HG03521 (cell line): Measurements from ENCODE around the gene SLC38A3.

Experiments used
- ATAC-seq: cut with Tn5 transposase; IDR thresholded peaks from one replicate; pipeline ENCODE4 v1.9.1; 2021; ENCODE audit warnings: mild to moderate bottlenecking, moderate library complexity; ENCODE audit not compliant: unreplicated experiment

Gene SLC38A3

DNA sequence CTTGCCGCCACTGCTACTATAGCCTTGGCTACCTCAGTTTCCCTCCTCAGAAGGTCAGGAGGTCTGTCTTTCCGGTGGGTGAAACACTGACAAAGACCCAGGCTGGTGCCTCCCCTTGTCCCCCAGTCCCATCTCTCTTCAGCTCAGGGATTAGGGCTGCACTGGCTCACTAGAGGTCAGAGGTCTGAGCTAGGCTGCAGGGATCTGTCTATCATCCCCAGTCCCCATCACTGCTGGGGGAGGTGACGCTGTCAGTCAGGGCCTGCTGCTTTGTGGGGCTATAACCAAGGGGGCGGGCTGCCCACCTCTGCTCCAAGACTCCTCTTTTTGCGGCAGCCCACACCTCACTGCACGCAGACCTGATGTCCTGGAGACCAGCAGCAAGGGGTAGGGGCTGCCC lies 36.3 kb upstream of the SLC38A3 start:
- ATAC-seq = no peak

DNA sequence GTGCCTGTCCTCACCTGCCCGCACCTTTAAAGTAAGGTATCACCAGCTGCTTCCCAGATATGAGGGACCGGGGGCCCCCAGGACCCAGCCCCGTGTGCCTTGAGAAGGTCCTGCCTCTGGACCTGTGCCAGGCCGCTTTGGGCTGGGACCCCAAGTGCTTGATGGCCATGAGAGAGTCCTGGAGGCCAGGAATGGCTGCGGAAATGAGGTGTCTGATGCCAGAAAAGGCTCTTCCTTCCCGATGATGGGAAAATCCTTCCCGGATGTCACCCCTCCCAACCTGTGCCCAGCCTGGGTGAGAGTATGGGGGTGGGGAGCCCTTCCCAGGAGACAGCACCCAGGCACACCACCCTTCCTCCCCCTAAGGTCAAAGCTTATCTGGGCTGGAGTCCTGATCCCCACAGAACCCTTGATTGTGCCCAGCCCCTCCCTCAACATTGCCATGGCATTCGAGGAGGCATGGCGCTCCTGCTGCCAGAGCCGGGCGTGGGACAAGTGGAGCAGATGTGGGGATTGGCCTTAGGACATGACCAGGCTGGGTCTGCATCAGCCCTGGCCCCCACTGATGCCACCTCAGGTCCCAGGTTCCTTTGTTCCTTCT lies 35.7 kb upstream of the SLC38A3 start:
- no peak for ATAC-seq

- no peak for ATAC-seq
Observed at GRCh38 chr3:50169858-50170257, 35.2 kb upstream of the SLC38A3 start.

GRCh38 chr3:50170689-50171088 lies 34.4 kb upstream of the SLC38A3 start:
- no peak for ATAC-seq

GRCh38 chr3:50171540-50172301 lies 33.4 kb upstream of the SLC38A3 start:
- ATAC-seq = no peak

- no peak for ATAC-seq
Observed at GRCh38 chr3:50172626-50173220, 32.3 kb upstream of the SLC38A3 start.

DNA sequence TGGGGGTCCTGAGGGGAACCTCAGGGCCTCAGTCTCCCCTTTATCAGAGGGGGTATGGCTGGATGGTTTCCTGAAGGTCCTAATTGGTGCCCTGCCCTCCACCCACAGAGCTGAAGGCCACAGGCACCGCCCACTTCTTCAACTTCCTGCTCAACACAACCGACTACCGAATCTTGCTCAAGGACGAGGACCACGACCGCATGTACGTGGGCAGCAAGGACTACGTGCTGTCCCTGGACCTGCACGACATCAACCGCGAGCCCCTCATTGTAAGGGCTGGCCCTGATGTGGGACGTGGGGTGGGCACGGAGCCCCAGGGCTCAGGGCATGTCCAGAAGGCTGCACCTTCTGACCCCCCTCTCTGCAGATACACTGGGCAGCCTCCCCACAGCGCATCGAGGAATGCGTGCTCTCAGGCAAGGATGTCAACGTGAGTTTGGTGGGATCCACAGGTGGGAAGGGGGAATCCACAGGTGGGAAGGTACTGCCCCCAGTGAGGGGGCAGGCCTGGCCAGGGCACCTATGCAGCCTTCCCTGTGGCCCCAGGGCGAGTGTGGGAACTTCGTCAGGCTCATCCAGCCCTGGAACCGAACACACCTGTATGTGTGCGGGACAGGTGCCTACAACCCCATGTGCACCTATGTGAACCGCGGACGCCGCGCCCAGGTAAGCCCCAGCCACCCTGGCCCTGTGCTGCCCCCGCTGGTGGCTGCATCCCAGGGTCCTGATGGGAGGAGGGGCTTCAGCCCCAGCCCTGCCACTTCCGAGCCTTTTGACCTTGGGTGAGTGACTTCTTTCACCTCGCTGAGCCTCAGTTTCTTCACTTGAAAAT lies 31.2 kb upstream of the SLC38A3 start:
- ATAC-seq = no peak

DNA sequence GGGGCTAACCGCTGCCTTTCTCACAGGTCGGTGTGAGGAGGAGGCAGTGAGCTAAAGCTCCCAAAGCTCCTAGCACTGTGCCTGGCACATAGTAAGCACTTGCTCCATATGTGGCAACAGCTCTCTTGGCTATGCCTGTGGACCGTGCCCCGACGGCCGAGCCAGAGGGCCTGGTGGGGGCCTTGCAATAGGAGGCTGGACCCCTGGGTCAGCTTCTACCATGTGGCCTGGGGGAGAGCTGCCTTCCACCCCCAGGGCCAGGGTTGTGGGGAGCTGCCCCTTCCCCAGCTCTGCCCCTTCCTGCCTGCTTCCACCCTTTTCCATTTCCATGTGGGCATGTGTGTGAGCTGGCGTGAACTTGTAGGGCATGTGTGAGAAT lies 30.6 kb upstream of the SLC38A3 start:
- no peak for ATAC-seq

- ATAC-seq = no peak
Observed at GRCh38 chr3:50174947-50175524, 30.0 kb upstream of the SLC38A3 start.

- no peak for ATAC-seq
Observed at GRCh38 chr3:50177346-50177745, 27.7 kb upstream of the SLC38A3 start.

- no peak for ATAC-seq
Observed at GRCh38 chr3:50179710-50180109, 25.4 kb upstream of the SLC38A3 start.

- no peak for ATAC-seq
Observed at GRCh38 chr3:50181985-50182384, 23.1 kb upstream of the SLC38A3 start.

GRCh38 chr3:50182533-50183099 lies 22.5 kb upstream of the SLC38A3 start:
- ATAC-seq = no peak

- no peak for ATAC-seq
Observed at GRCh38 chr3:50183755-50184154, 21.3 kb upstream of the SLC38A3 start.

DNA sequence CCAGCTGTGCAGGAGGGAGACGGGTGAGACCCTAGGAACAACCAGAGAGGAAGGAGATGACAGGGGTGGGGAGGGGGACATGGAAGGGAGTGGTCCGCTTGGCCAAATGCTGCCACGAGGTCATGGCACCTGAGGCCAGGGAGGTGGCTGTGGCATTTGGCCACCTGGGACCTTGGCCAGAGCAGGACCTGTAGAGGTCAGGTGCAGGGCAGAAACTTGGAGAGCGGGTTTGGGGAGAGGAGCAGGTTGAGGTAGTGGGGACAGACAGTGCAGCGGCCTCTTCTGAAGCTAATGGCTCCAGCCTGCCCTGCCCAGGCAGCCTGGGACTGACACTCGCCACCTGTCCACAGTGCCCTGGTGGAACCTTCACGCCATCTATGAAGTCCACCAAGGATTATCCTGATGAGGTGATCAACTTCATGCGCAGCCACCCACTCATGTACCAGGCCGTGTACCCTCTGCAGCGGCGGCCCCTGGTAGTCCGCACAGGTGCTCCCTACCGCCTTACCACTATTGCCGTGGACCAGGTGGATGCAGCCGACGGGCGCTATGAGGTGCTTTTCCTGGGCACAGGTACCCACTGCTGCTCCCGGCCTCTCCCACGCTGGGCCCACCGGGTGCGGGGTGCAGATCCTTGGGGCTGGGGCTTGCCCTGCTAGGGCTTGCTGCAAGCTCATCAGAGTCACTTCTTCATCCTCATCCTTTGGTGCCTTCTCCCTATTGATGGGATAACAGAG lies 20.7 kb upstream of the SLC38A3 start:
- no peak for ATAC-seq

- no peak for ATAC-seq
Observed at GRCh38 chr3:50185230-50185629, 19.8 kb upstream of the SLC38A3 start.

DNA sequence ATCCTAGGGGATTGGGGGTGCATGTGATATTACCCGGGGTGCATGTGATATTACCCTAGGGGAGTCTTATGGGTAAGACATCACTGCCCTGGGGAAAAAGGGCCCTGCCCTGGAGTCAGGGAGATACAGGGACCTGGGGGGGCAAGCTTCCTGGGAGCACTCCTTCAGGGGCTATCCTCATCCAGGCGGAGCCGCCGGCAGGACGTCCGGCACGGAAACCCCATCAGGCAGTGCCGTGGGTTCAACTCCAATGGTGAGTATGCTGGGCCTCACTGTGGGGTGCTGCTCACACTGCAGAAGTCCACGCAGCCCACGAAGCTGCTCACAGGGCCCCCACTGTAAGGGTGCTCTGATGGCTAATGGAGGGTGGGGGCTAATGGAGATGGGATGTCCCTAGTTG lies 19.0 kb upstream of the SLC38A3 start:
- no peak for ATAC-seq

DNA sequence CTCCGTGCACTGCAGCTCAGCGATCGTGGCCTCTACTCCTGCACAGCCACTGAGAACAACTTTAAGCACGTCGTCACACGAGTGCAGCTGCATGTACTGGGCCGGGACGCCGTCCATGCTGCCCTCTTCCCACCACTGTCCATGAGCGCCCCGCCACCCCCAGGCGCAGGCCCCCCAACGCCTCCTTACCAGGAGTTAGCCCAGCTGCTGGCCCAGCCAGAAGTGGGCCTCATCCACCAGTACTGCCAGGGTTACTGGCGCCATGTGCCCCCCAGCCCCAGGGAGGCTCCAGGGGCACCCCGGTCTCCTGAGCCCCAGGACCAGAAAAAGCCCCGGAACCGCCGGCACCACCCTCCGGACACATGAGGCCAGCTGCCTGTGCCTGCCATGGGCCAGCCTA lies 17.3 kb upstream of the SLC38A3 start:
- no peak for ATAC-seq

DNA sequence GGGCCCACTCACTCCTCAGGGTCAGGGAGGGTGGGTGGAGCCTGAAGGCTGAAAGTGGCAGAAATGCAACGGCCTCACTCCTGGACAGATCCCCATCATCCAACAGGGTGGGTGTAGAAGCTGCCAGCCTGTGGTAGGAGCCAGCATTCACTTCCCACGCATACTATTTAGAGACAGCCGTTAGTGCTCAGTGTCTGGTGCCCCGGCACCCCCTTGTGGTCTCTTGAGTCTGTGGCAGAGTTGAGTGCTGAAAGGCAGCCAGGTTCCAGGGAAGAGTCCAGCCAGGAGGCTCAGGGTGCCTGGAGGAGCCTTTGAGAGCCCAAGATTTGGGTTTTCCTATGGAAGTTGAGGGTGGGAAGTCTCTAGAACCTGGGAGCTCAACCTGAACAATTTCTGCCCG lies 15.8 kb upstream of the SLC38A3 start:
- ATAC-seq = no peak

DNA sequence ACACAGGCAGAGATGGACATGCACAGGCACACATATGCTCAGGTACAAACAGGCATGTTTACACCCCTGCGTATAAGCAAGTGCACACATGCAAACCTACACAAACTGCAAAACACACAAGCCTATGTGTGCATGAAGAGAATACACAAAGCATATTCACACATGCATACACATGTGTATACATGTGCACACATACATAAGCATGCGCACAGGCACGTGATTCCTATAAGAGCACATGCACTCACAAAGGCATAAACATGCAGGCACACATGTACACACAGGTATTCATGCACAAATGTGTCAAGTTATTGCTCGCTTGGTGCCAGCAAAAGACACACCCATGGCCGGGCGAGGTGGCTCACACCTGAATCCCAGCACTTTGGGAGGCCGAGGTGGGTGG lies 15.1 kb upstream of the SLC38A3 start:
- no peak for ATAC-seq
